PC-3 (cell line): ENCODE results near the gene TACC2.

Source experiments
- CTCF ChIP-seq: fragments of 300-600 bp; sonication (generic); conservative IDR thresholded peaks from 2 replicates; pipeline ENCODE4 v1.5.1; 2017; ENCODE audit warnings: antibody characterized with exemption, low read depth, mild to moderate bottlenecking, low read length
- EZH2 ChIP-seq: fragments of 300-600 bp; sonication (generic); IDR thresholded peaks from one replicate; pipeline ENCODE4 v1.6.1; 2017; ENCODE audit warnings: antibody characterized with exemption, mild to moderate bottlenecking, low read length; ENCODE audit not compliant: unreplicated experiment

GRCh38 chr10:122012731-122013130 is 23.8 kb downstream of the TACC2 start:
- TF ChIP-seq CTCF, result no peak
- no peak for TF ChIP-seq EZH2
